ENCODE data around the gene KMT2A.

DNA sequence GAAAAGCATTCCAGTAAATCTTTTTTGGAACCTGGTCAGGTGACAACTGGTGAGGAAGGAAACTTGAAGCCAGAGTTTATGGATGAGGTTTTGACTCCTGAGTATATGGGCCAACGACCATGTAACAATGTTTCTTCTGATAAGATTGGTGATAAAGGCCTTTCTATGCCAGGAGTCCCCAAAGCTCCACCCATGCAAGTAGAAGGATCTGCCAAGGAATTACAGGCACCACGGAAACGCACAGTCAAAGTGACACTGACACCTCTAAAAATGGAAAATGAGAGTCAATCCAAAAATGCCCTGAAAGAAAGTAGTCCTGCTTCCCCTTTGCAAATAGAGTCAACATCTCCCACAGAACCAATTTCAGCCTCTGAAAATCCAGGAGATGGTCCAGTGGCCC lies 66.9 kb downstream of the KMT2A start:
- TF ChIP-seq, protein P1, sequence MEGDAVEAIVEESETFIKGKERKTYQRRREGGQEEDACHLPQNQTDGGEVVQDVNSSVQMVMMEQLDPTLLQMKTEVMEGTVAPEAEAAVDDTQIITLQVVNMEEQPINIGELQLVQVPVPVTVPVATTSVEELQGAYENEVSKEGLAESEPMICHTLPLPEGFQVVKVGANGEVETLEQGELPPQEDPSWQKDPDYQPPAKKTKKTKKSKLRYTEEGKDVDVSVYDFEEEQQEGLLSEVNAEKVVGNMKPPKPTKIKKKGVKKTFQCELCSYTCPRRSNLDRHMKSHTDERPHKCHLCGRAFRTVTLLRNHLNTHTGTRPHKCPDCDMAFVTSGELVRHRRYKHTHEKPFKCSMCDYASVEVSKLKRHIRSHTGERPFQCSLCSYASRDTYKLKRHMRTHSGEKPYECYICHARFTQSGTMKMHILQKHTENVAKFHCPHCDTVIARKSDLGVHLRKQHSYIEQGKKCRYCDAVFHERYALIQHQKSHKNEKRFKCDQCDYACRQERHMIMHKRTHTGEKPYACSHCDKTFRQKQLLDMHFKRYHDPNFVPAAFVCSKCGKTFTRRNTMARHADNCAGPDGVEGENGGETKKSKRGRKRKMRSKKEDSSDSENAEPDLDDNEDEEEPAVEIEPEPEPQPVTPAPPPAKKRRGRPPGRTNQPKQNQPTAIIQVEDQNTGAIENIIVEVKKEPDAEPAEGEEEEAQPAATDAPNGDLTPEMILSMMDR (conservative IDR thresholded peaks at IDR 0.05) = no peak
- no peak for TF ChIP-seq ZFX (IDR thresholded peaks at IDR 0.05)
